ENCODE measurements around the gene SERTM1. TPM values are rescaled to one million over a fixed set of nuclear protein-coding genes. Genes with fewer than 3 reads are reported as not detected.
A peak's percentile ranks its signal among the peaks of the same experiment; 100 is the strongest.

The SERTM1 gene
- total RNA-seq (2014; rRNA removed) (not detected in 2 replicates), Bru-seq, nascent RNA (not detected), BruChase-seq, experiment 1, labeled RNA remaining after a 6-hour chase (not detected), BruChase-seq, experiment 2, labeled RNA remaining after a 2-hour chase (not detected)
- long read RNA-seq = 0 reads

- no peaks in the 10 kb centered on the region for H4K20me1 ChIP-seq (ENCODE audit: low read length)
- no peak within 1 kb of the TSS for H3K27ac ChIP-seq (ENCODE audit: low read length)
- no peaks in the 10 kb centered on the region for H3K4me1 ChIP-seq (ENCODE audit: insufficient read depth, low read length)
- no peaks in the 10 kb centered on the region for H3K9me2 ChIP-seq (replicated peaks; ENCODE audit: low read length)
- ATAC-seq (no peak), DNase-seq (no peak)
- H3F3A ChIP-seq (ENCODE audit: low read length, unreplicated experiment) = no peaks in the 10 kb centered on the region
- no peak for TF ChIP-seq EZH2 (IDR thresholded peaks at IDR 0.05; ENCODE audit: low read length, unreplicated experiment)
- TF ChIP-seq EZH2phosphoT487 (IDR thresholded peaks at IDR 0.05; ENCODE audit: borderline replicate concordance, low read length) = no peak
- TF ChIP-seq CTCF (conservative IDR thresholded peaks at IDR 0.05; ENCODE audit: low read depth, low read length) = no peak
- no peaks in the 10 kb centered on the region for H3K79me2 ChIP-seq (ENCODE audit: low read length)
- peaks cover 33% of the 10 kb centered on the region for H3K27me3 ChIP-seq (ENCODE audit: low read length)
- CTCF ChIA-PET = no interaction called here
- no peaks in the 10 kb centered on the region for H3K36me3 ChIP-seq (ENCODE audit: low read depth, low read length)
- H3K9ac ChIP-seq (ENCODE audit: low read length) = no peak within 1 kb of the TSS
- intact Hi-C loops (cut with micrococcal nuclease) = no loop called here
- no peaks in the 10 kb centered on the region for H3K9me3 ChIP-seq (ENCODE audit: low read length)
- H3K4me2 ChIP-seq (ENCODE audit: low read length) = no peak within 1 kb of the TSS
- POLR2A ChIA-PET (ENCODE audit: unreplicated experiment) = no interaction called here
- no peak within 1 kb of the TSS for H3K4me3 ChIP-seq (ENCODE audit: low read length)
- BruUV-seq (replicated peaks) = no TSS peak
- H2AFZ ChIP-seq (ENCODE audit: low read length) = no peak within 1 kb of the TSS
These were observed at the start of gene SERTM1 for GRCh38 chr13:36673838-36674326. SERTM1 (plus strand) TSS chr13:36674020; CDS start chr13:36695079, 21,059 bp downstream.

- ATAC-seq = no peak
- no TSS peak for BruUV-seq (replicated peaks)
- Histone ChIP-seq H2AFZ (ENCODE audit: low read length) (no peak overlapping the region), H3K4me2 (ENCODE audit: low read length) (no peak overlapping the region), H3K9ac (ENCODE audit: low read length) (no peak overlapping the region), H4K20me1 (ENCODE audit: low read length) (no peaks in the 10 kb centered on the region), H3F3A (ENCODE audit: low read length, unreplicated experiment) (no peaks in the 10 kb centered on the region), H3K27me3 (ENCODE audit: low read length) (no peaks in the 10 kb centered on the region), H3K9me2 (replicated peaks; ENCODE audit: low read length) (no peaks in the 10 kb centered on the region), H3K9me3 (ENCODE audit: low read length) (no peaks in the 10 kb centered on the region), H3K36me3 (ENCODE audit: low read depth, low read length) (no peaks in the 10 kb centered on the region), H3K79me2 (ENCODE audit: low read length) (no peaks in the 10 kb centered on the region), H3K27ac (ENCODE audit: low read length) (no peak overlapping the region), H3K4me1 (ENCODE audit: insufficient read depth, low read length) (no peaks in the 10 kb centered on the region), H3K4me3 (ENCODE audit: low read length) (no peak overlapping the region)
- intact Hi-C loops (cut with micrococcal nuclease) = no loop called here
- CTCF ChIA-PET = no interaction called here
- TF ChIP-seq EZH2phosphoT487 (IDR thresholded peaks at IDR 0.05; ENCODE audit: borderline replicate concordance, low read length) (no peak), EZH2 (IDR thresholded peaks at IDR 0.05; ENCODE audit: low read length, unreplicated experiment) (no peak), CTCF (conservative IDR thresholded peaks at IDR 0.05; ENCODE audit: low read depth, low read length) (no peak)
- peak; percentile 10 for DNase-seq
- POLR2A ChIA-PET (ENCODE audit: unreplicated experiment) = no interaction called here
These were observed 45.3 kb upstream of the SERTM1 start for GRCh38 chr13:36628377-36629056.

GRCh38 chr13:36629057-36629385 lies 44.8 kb upstream of the SERTM1 start:
- ATAC-seq (no peak), DNase-seq (peak; percentile 2)
- Histone ChIP-seq H3K79me2 (ENCODE audit: low read length) (no peaks in the 10 kb centered on the region), H3K27me3 (ENCODE audit: low read length) (no peaks in the 10 kb centered on the region), H3K4me3 (ENCODE audit: low read length) (no peak overlapping the region), H3K9me3 (ENCODE audit: low read length) (no peaks in the 10 kb centered on the region), H3K36me3 (ENCODE audit: low read depth, low read length) (no peaks in the 10 kb centered on the region), H2AFZ (ENCODE audit: low read length) (no peak overlapping the region), H3K4me1 (ENCODE audit: insufficient read depth, low read length) (no peaks in the 10 kb centered on the region), H3K4me2 (ENCODE audit: low read length) (no peak overlapping the region), H3K27ac (ENCODE audit: low read length) (no peak overlapping the region), H4K20me1 (ENCODE audit: low read length) (no peaks in the 10 kb centered on the region), H3F3A (ENCODE audit: low read length, unreplicated experiment) (no peaks in the 10 kb centered on the region), H3K9ac (ENCODE audit: low read length) (no peak overlapping the region), H3K9me2 (replicated peaks; ENCODE audit: low read length) (no peaks in the 10 kb centered on the region)
- ChIA-PET CTCF (no interaction called here), POLR2A (ENCODE audit: unreplicated experiment) (no interaction called here)
- no peak for TF ChIP-seq CTCF (conservative IDR thresholded peaks at IDR 0.05; ENCODE audit: low read depth, low read length)
- TF ChIP-seq EZH2phosphoT487 (IDR thresholded peaks at IDR 0.05; ENCODE audit: borderline replicate concordance, low read length) = no peak
- TF ChIP-seq EZH2 (IDR thresholded peaks at IDR 0.05; ENCODE audit: low read length, unreplicated experiment) = no peak
- intact Hi-C loops (cut with micrococcal nuclease) = no loop called here
- BruUV-seq (replicated peaks) = no TSS peak
